ENCODE data around the gene AGRP.
A peak's percentile ranks its signal among the peaks of the same experiment; 100 is the strongest.
"Not testable (repeated sequence)": the region's sequence is repeated elsewhere in the genome, so short reads cannot be mapped to it uniquely, and the experiment has no call there.

The AGRP gene

GRCh38 chr16:67504031-67505021, 21.0 kb upstream of the AGRP start:
- no peak for DNase-seq

GRCh38 chr16:67499106-67499505, 15.8 kb upstream of the AGRP start:
- DNase-seq: no peak

DNA sequence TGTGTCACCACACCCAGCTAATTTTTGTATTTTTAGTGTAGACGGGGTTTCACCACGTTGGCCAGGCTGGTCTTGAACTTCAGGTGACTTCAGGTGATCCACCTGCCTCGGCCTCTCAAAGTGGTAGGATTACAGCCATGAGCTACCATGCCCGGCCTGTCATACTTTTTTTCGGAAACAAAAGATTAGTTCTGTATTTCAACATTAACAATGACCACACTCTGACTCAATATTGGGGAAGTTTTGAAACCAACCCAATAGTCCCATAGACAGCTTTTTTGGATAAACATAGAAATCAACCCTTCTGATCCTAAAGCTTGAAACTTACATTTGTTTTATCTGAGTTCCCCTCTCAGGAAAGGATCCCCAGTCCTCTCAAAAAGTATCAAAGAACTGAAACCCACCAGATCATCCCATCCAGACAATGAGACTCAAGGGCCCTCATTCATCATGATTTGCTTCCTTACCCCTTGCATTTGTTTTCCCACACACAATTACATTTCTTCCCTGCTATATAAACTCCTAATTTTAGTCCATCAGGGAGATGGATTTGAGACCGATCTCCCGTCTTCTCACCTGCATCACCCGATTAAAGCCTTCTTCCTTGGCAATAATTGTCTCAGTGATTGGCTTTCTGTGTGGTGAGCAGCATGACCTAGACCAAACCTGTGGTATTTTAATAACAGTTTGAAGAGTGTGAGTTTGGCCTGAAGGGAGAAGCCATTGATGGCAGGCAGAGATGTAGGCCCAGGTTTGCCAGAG, 7.2 kb upstream of the AGRP start:
- DNase-seq: peak; percentile 81 to 84

DNA sequence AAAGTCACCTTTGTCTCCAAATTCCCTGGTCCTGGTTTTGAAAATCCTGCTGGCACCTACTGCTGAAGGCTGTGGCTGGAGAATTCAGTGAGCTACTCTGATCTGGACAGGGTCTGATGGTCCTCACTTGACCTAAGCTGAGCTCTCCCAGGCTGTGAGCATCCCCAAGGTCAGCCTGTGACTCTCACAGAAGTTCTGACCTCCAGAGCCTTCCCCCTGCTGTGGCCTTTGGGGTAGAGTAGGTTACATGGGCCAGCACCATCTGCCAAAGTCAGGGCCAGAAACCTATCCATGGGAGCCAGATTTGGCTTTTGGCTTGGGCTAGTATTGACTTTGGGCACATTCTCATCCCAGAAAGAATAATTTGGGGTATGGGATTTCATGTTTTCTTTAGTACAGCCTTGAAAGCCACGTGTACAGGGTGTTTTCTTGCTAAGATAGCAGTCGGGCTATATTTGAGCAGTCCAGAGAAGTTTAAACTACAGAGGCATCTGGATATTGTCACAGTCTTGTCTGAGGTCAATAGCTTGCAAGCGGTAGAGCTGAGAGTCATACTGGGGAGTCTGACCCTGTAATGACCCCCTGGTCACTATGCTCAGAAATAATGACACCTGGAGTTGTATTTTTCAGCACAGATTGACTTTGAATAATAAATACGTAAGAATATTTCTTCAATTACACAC, 6.2 kb upstream of the AGRP start:
- no peak for DNase-seq

DNA sequence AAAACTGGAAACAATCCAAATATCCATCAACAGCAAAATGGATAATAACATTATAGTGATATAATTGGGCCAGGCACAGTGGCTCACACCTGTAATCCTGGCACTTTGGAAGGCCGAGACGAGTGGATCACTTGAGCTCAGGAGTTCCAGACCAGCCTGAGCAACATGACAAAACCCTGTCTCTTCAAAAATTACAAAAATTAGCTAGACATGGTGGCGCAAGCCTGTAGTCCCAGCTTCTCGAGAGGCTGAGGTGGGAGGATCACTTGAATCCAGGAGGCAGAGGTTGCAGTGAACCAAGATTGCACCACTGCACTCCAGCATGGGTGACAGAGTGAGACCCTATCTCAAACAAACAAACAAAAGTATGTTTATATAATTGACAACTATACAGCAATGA, 4.2 kb upstream of the AGRP start:
- DNase-seq: not testable (repeated sequence)

DNA sequence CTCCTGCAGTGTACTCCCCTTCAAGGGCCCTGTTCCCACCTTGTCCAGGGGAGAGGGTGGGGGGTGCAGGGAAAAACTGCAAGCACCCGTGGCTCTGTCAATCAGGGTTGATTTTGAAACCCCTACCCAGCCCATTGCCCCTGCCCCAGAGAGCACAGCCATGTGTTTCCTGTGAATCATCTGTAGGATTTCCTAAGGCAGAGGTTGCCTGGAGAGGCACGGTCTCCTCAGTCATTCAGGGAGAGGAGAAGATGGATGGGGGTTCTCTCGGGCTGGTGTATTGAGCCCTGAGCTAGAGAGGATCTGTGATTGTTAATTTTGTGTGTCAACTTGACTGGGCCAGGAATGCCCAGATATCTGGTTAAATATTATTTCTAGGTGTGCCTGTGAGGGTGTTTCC, 3.5 kb upstream of the AGRP start:
- peak; percentile 29 to 46 for DNase-seq

DNA sequence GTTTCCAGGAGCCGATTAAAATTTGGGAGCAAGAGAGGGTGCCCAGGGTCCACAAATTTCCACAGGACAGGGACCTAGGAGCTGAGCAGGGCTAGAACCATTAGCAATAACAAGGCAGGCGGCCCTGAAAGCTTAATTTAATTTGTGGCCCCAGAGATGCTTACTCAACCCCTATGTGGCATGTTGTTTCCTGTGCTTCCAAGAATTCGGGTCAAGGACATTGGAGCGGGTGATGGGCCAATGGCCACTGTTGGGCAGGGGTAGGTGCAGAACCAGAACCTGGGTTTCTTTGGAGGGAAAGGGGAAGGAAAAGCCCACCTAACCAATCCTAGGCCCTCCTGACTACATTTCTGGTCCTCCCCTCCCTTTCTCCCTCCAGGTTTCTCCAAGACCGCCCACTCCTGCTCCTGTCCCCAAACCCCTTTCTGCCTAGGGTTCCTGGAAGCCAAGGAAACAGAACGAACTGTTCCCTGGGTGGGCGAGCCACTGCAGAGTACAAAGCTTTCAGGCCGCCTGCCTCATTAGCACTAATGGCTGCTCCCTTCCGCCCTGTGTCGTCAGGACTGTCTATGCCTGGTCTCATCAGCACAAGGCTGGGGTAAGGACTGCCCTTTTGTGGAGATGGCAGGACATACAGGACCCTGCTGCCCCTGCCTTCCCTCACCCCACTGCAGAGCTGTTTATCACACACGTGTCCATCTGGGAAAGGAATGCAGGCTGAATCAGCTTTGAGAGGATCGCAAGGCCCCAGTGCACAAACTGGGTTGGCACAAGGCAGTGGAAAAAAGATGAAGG, 581 bp upstream of the AGRP start:
- no peak for DNase-seq

DNA sequence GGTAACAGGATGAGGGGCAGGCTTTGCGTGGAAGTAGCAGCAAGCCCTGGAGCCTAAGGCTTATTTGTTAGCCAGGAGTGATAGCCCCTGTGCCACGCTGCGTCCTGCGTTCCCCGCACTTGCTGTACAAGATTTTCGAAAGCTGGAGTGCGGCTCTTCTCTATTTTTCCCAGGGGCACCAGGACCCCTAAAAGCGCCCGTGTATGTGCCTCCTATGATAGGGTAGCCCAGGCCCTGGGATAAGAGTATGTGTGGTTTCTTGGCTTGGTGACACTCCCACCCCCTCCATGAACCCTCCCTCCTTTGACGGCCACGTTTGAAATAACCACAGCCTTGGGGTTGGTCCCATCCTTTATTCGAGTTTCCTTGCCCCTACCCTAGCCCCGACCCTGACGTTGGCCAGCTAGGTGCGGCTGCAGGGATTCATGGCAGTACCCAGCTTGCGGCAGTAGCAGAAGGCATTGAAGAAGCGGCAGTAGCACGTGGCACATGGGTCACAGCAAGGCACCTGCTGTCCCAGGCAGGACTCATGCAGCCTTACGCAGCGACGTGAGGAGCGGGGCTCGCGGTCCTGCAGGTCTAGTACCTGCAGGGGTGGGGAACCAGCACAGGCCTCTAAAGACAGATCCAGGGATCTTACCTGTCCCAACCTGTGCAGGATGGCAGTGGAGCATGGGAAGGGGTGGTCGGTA, 968 bp downstream of the AGRP start:
- no peak for DNase-seq

GRCh38 chr16:67481561-67482232, 1.6 kb downstream of the AGRP start:
- peak in 1 of 2 experiments; percentile 55 for DNase-seq

- DNase-seq: peak; percentile 92 to 94
Observed at GRCh38 chr16:67480833-67481560, 2.4 kb downstream of the AGRP start, which contains the start of gene ATP6V0D1. Gene ATP6V0D1 (minus strand): TSS chr16:67481157. CDS start chr16:67481086, 71 bp downstream.

GRCh38 chr16:67477960-67478554, 5.3 kb downstream of the AGRP start:
- DNase-seq: no peak

GRCh38 chr16:67474551-67475455, 8.5 kb downstream of the AGRP start:
- DNase-seq: no peak

DNA sequence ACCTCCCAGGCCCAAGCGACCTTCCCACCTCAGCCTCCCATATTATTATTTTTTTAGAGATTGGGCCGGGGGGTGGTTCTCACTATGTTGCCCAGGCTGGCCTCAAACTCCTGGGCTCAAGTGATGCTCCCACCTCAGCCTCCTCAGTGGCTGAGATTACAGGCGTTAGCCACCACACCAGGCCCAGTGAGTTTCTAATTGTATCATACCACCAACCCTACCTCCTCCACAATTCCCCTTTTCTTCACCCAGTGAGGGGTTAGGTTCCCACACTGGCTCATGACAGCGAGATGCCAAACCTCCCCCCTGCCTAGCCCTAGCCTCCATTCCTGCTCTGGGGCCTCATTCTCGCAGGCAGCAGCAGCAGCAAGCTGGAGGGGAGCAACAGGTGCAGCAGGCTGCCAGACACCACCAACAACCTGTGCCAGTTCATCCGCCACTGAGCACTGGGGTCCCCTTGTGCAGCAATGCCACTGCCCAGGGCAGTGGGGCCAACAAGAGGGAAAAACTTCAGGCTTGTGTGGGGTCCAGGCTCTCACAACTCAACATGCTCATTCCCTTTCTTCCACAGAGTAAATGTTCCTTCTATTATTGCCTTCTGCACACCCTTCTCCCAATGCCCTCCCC, 11.5 kb downstream of the AGRP start:
- DNase-seq: no peak

GRCh38 chr16:67470359-67470758, 13.0 kb downstream of the AGRP start:
- no peak for DNase-seq

GRCh38 chr16:67468731-67469130, 14.6 kb downstream of the AGRP start:
- no peak for DNase-seq

DNA sequence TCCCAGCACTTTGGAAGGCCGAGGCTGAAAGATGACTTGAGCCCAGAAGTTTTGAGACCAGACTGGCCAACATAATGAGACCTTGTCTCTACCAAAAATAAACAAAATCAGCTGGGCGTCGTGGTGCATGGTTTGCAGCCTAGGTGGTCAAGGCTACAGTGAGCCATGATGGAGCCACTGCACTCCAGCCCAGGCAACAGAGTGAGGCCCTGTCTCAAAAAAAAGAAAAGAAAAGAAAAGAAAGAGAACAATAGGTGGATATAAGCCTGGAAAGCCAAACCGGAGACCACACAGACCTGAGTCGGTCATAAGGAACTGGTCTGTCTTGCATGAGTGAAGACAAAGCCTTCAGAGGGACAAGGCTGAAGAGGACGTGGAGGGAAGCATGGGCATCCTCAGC, 16.8 kb downstream of the AGRP start:
- no peak for DNase-seq

DNA sequence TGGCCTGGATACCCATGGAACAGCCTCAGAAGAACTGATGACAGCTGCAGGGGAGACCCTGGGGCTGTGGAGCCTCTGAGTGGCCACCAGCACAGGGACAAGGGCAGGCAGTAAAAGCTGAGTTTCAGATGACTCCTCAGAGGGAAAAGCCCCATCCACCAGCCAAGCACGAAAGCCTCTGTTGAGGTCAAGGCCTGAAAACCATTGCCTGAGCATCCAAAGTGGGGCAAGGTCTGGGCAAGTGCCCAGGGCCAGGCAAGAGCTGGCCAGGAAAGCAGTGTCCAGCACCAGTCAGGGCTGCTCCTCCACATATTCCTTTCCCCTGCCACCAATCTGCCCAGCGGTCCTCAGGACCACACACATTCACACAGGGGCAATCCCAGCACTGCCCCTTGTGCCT, 18.8 kb downstream of the AGRP start:
- DNase-seq: no peak

GRCh38 chr16:67463691-67464090, 19.7 kb downstream of the AGRP start:
- no peak for DNase-seq
